Coronary artery (tissue), 2 donors: Measurements from ENCODE around the gene RAP1GAP.

Experiments
- DNase-seq: peaks from one replicate; pipeline ENCODE4 v3.0.0-alpha.2; 2017; ENCODE audit warnings: low spot score
- H3K27ac ChIP-seq, 2 donors: fragments of 200-600 bp; sonication (generic); one replicate each; pipeline ENCODE4 v1.5.1; 2016 to 2019
- H3K4me3 ChIP-seq: fragments of 200-600 bp; sonication (generic); 2 replicates; pipeline ENCODE4 v1.5.1; 2016; ENCODE audit warnings: mild to moderate bottlenecking, moderate library complexity
- TF ChIP-seq, protein P1 (sequence below): fragments of 200-600 bp; sonication (generic); IDR thresholded peaks from one replicate; pipeline ENCODE4 v1.5.1; 2019; ENCODE audit warnings: antibody characterized with exemption

Gene RAP1GAP

DNA sequence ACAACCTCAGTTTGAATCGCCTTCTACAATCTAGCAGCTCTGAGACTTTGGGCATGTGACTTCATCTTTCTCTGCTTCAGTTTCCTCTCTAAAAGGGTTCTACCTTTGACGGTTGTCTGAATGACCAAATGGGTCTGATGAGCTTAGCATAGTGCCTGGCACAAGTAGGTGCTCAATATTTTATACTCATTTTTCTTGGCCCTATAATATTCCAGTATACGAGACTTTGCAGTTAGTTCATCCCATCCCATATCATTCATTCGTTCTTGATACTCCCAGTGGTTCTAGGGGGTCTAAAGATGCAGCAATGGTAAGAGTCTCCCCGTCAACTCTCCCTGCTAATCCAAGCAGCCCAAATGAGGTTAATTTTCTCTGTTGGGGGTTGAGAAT, 92.4 kb downstream of the RAP1GAP start:
- Histone ChIP-seq H3K27ac (no peak overlapping the region), H3K4me3 (no peak overlapping the region)
- TF ChIP-seq, protein P1, sequence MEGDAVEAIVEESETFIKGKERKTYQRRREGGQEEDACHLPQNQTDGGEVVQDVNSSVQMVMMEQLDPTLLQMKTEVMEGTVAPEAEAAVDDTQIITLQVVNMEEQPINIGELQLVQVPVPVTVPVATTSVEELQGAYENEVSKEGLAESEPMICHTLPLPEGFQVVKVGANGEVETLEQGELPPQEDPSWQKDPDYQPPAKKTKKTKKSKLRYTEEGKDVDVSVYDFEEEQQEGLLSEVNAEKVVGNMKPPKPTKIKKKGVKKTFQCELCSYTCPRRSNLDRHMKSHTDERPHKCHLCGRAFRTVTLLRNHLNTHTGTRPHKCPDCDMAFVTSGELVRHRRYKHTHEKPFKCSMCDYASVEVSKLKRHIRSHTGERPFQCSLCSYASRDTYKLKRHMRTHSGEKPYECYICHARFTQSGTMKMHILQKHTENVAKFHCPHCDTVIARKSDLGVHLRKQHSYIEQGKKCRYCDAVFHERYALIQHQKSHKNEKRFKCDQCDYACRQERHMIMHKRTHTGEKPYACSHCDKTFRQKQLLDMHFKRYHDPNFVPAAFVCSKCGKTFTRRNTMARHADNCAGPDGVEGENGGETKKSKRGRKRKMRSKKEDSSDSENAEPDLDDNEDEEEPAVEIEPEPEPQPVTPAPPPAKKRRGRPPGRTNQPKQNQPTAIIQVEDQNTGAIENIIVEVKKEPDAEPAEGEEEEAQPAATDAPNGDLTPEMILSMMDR, result no peak
- DNase-seq, result no peak

DNA sequence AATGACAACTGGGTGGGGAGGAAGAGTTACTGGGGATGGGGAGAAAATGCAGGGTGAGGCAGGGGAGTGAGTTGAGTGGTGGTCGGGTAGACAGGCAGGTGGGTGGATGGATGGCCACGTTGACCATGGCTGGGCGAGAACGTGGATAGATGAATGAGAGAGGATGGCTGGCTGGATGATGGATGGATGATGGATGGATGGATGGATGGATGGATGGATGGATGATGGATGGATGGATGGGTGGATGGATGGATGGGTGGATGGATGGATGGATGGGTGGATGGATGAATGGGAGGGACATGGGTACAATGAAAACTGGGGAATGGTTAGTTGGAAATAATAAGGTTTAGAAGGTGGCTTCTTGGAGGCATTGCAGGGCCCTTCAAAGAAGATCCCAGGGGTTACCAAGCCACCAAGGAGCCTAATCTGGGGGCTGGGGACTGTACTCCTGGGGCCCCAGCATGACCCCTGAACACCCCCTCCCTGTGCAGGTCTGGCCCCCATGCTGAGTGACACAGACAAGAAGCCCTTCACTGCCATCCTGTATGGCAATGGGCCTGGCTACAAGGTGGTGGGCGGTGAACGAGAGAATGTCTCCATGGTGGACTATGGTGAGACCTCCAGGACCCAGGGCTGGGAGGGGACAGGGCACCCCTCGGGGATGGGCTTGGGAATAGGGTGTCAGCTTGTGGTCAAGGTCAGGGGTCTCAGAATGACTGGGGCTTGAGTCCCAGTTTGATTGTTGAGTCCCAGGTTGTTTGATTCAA, 92.9 kb downstream of the RAP1GAP start:
- no peak for DNase-seq
- TF ChIP-seq, protein P1, result no peak
- Histone ChIP-seq H3K4me3 (no peak overlapping the region), H3K27ac (no peak overlapping the region)

DNA sequence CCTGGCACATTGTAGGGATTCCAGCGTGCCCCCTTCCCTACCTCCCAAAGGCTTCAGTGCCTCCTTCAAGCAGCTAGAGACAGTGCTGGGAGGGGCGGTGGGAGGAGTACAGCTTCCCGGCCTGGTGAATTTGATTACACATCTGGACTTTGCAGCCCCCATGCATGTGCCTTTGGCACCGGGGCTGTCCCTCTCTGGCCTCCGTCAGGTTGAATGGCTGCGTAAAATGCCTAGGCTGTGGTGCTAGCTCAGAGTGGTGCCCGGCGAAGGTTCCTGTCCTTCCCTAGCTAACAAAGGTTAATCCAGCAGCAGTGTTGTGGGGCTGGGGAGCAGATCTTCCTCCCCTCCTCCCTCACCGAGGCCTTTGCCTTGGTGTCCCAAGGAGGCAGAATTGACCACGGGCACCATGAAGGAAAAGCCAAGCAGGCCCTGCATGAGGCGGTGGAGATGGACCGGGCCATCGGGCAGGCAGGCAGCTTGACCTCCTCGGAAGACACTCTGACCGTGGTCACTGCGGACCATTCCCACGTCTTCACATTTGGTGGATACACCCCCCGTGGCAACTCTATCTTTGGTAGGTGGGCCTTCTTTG, 93.7 kb downstream of the RAP1GAP start:
- Histone ChIP-seq H3K27ac (peak overlapping the region in 1 of 2 donors; percentile 37), H3K4me3 (no peak overlapping the region)
- TF ChIP-seq, protein P1, result no peak
- DNase-seq, result no peak

DNA sequence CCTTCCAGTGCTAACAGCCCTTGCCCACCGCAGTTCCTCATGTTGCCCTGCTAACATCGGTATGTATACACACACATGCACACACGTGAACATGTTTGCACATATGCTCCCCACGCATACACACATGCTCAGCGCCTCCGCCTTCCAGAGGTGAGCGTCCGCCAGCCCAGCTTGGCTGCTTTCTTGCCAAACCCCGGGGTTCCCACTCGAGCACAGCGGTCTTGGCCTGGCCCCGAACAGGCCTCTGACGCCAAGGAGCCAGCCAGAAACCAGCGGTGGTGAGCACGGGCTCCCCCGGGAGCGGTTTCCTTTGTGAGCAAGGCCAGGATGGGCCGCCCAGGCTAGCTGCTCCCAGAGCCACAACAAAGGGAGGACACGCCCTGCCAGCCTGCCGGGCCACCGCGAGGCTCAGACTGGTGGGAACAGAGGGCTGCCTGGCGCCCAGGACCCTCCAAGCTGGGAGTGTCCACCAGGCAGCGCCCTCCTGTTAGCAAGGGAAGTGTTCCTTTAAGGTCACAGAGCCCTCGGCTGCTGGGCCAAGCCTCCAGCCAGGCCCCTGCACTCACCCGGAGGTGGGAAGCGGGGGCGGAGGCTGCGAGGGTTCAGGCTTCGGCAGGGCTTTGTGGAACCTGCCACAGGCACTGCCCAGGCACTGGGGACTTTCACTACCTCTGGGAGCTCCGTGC, 94.5 kb downstream of the RAP1GAP start:
- Histone ChIP-seq H3K27ac (peak overlapping the region in 1 of 2 donors; percentile 37), H3K4me3 (no peak overlapping the region)
- DNase-seq, result no peak
- TF ChIP-seq, protein P1, result no peak

DNA sequence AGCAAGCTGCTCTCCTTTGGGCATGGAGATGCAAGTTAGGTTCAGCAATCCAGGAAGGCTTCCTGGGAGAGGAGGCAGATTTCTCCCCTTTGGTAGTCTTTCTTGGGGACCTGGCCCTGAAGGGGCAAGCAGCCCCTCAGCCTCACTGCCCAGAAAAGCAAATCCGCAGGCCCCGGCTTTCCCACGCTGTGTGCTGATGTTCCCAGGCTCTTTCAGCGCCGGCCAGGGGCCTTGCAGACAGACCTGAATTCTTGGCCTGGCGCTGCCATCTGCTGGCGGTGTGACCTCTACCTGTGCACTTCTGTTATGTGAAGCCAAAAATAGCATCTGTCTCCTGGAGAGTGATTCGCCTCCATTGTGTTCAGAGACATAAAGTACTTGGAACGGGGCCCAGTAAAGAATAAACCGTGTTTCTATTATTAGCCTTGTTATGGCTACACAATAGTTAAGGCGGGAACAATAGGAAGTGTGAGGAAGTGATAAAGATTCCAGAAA, 95.1 kb downstream of the RAP1GAP start:
- H3K4me3 ChIP-seq, result no peak overlapping the region
- TF ChIP-seq, protein P1, result no peak
- DNase-seq, result no peak
- peak overlapping the region in 1 of 2 donors; percentile 37 for H3K27ac ChIP-seq

DNA sequence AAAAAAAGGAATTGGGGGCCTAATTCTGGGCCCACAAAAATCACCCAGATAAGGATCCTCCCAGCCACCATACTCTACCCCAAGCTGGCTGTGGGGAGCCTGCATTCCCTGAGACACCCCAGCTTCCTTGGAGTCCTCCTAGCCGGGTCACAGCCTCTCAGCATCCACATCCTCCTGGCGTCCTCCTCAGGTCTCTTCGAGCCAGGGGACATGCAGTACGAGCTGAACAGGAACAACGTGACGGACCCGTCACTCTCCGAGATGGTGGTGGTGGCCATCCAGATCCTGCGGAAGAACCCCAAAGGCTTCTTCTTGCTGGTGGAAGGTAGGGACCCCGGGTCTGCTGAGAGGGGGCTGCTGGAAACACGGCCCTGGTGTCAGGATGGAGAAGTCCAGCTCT, 95.7 kb downstream of the RAP1GAP start:
- Histone ChIP-seq H3K27ac (no peak overlapping the region), H3K4me3 (no peak overlapping the region)
- TF ChIP-seq, protein P1, result no peak
- DNase-seq, result no peak
